GM19240 (cell line): ENCODE measurements around the gene OR8K1.

Source experiments
- DNase-seq: peaks from one replicate; pipeline ENCODE4 v3.0.0; 2011; ENCODE audit warnings: low spot score; ENCODE audit not compliant: insufficient read length

OR8K1 gene

DNA sequence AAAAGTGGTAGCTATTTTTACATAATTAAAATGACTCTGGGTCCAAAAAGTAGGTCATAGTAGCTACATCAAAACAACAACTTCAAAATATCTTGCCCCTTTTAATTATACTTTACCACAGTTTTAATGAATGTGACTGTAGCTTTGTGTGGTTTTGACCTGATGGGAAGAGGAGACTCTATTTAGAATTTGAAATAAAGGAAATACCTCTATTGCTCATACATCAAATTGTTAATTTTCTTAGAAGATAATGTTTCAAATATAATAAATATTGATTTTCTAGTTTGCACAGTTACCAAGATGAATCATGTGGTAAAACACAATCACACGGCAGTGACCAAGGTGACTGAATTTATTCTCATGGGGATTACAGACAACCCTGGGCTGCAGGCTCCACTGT lies at the start of gene OR8K1:
TSS of gene OR8K1 (plus strand) at position 301 of the 400 bp plus-strand sequence. CDS start at position 301, 0 bp downstream.
- DNase-seq = no peak

DNA sequence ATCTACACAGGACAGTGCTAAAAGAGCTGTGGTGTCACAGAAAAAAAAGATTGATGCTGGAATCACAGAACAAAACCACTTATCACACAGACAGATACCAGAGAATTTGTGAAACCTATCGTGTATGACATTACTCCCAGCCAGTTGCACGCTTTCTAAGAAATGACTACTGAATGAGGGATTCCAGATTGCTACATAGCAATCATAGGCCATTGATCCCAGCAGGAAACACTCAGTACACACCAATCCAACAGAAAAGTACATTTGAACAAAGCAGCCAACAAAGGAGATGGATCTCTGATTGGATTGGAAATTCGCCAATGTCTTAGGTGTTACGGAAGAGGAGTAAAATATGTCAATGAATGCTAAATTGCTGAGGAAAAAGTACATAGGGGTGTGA lies 48.9 kb upstream of the OR8K1 start:
- no peak for DNase-seq

DNA sequence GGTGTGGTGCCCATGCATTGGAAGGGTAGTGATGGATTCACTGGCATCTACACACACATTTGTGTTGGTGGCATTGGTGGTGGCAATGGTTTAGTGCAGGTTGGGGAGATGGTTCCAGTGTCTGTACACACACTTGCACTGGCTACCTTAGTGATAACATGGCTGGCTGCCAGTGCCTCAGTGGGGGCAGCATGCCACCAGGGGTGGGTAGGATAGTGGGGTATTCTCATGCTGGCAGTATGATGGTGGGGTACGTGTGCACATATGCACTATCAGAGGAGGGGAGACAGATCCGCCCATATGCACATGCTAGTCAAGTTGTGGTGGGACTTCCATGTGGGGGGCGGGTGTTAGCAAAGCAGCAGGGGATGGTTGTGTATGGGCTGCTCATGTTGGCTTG lies 38.0 kb upstream of the OR8K1 start:
- DNase-seq = no peak

DNA sequence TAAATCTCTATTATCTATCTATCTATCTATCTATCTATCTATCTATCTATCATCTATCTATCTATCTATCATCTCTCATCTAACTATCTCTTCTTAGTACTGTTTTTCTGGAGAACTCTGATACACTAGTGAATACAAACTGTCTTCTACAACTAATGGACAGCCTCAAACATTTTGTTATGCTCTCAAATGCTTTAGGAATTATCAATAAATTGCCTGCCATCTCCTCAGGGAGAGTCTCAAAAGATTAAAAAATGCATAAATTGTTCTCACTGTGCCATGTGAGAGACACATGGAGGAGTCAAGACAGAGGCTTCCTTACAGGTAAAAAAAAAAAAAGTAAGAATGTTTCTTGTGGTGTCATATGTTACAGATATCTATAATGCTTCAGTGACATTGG lies 31.0 kb upstream of the OR8K1 start, which contains the start of gene OR8K3:
TSS of gene OR8K3 (plus strand) at position 301 of the 400 bp plus-strand sequence. CDS start 3,163 bp downstream, outside the sequence.
- DNase-seq = no peak

DNA sequence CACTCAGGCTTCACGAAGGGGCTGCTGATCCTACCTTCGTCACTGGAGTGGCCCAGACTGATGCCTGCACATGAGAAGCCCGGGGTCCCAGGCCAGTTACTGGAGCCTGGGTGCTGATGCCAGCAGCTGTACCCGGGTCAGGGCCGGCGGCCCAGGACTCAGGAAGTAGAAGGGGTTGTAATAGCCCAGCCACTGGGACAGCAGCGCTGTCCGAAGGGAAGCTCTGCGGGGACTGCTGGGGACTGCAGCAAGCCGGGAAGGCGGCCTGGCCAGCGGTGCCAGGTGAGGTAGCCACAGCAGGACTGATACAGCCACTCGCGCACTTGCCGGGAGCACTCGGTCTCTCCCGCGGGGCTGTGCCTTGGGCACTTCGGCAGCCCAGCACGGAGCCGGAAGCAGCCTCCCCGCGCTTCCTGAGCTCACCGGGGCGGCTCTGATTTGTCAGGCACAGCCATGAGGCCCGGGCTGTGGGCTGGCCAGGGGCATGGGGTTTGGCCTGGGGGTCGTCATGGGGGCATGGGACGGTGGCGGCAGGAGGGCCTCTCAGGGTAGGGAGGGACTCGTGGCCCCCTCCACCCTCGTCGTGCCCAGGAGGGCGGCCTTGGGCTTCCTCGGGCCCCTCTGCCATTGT lies 13.9 kb upstream of the OR8K1 start:
- no peak for DNase-seq

DNA sequence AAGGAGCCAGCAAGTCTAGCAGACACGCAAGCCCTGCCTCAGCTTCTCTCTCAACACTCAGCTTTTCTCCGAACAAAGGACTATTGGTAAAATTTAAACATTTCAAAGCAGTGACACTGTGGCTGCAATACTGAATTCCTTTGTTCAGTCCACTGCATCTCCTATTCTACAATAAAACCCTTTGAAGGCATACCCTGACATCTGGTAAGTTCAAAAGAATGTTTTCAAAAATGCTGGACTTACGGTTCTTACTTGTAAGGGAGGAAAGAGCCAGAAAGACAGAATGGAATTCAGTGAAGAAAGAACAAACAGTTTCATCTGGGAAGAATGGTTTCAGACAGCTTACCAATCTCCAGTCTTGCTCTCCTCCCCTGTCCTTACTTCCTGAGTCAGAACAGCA lies 12.7 kb upstream of the OR8K1 start:
- DNase-seq = no peak

DNA sequence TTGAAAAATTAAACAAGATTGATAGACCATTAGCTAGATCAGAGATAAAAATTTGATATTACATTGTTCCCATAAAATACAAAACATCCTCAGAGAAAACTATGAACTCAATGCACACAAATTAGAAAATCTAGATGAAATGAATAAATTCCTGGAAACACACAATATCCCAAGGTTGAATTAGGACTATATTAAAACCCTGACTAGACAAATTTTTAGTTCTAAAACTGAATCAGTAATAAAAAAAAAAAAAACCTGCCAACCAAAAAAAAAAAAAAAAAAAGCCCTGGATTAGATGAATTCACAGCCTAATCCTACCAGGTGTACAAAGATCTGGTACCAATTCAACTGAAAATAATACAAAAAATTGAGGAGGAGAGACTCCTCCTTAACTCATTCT lies 5.5 kb upstream of the OR8K1 start:
- DNase-seq = no peak

DNA sequence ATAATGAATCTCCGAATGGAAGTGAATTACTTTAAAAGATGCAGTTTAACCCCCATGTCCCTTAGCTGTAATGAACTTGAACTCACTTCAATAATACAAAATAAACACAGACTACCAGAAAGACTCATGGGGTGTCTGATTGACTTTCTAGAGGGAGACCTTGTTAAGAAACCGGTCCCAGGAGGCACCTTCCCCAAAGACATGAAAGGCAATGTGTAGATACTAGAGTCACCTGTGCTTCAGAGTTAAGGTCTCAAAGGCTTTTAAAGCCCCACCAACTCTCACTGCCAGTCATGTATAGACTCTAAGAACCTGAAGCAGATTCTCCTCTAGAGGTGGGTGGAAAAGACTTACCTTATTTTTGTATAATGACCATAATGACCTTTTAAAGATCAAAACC lies 8.2 kb downstream of the OR8K1 start, which contains the start of gene OR8J1:
TSS of gene OR8J1 (plus strand) at position 301 of the 400 bp plus-strand sequence. CDS start 5,956 bp downstream, outside the sequence.
- no peak for DNase-seq

DNA sequence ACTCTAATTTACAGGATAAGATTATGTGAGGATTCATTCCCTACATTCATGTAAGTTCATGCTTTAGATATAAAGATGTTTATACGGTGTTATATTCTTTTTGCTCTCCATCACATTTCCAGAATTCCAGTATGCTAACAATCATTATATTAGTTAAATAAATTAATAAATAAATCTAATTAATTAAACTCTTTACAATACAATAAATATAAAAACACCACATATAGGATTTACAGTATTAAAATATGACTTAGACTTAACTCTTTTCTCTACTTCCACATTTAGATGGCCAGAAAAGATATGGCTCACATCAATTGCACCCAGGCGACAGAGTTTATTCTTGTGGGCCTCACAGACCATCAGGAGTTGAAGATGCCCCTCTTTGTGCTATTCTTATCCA lies 29.5 kb downstream of the OR8K1 start, which contains the start of gene OR8U1:
TSS of gene OR8U1 (plus strand) at position 301 of the 400 bp plus-strand sequence. CDS start at position 301, 0 bp downstream.
- DNase-seq = no peak

DNA sequence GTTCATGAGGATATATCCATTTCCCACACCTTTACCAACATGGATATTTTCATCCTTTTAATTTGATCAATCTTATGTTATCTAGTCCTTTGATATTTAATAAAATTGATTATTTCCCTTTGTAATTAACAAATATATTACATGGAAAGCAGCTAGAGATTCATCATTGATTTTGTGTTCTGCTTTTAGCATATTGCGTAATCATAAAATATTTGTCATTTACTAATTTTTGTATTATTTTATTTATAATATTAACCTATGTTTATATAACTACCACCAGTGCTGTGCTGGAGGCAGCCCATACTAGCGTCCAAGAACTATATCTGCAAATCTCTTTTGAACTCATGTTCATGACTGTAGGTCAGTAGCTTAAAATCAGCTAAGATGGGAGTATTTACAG lies 34.3 kb downstream of the OR8K1 start:
- no peak for DNase-seq

DNA sequence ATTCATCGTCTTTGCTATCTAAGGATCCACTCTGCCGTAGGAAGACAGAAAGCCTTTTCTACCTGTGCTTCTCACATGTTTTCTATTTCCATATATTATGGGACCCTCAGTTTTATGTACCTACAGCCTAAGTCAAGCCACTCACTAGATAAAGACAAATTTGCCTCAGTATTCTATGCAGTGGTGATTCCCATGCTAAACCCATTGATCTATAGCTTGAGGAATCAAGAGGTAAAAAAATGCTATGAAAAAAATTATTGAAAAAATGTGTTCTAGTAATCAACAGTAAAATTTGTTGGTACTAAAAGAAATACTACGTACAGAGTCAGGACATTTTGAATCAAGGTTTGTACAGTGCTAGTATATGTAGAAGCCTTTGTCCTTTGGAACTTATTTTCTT lies 48.5 kb downstream of the OR8K1 start:
- DNase-seq = no peak

DNA sequence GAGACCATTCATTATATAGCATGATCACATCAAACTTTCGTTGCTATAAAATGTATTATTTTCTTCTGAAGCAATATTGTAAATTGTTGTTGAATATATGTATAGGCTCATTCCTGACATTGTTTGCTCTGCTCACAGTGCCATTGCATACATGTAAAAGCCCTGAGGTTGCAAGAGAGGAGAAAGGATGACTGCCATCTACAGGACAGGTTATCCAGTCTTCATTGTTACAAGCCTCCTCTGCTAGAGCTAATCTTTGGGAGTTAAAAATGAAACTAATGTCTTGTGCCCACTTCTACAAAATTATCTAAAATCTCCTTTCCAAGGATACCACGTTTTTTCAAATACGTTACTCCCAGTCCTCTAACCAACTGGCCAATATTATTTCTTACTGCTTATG lies 50.2 kb downstream of the OR8K1 start:
- no peak for DNase-seq
